Tibial nerve (tissue), 4 donors: ENCODE results near the gene ELOB.

Source experiments
- CTCF ChIP-seq, 5 experiments: fragments of 200-600 bp in 3 of 5; fragments of 450-650 bp in 2 of 5; sonication (generic) in 3 of 5; IDR thresholded peaks; one replicate each; pipeline ENCODE4 v1.5.1; 2016 to 2019; ENCODE audit warnings: antibody characterized with exemption in 5 of 5, mild to moderate bottlenecking in 3 of 5, moderate library complexity in 2 of 5
- EP300 ChIP-seq, 2 donors: sonication (generic); formaldehyde crosslinking; IDR thresholded peaks; one replicate each; pipeline ENCODE4 v1.6.1; 2017; ENCODE audit warnings: antibody characterized with exemption in 2 of 2, mild to moderate bottlenecking in 1 of 2
- POLR2A ChIP-seq, 2 donors: fragments of 450-650 bp; IDR thresholded peaks; one replicate each; pipeline ENCODE4 v1.6.1; 2017; ENCODE audit warnings: antibody characterized with exemption in 2 of 2, mild to moderate bottlenecking in 2 of 2, moderate library complexity in 2 of 2

- no peak for TF ChIP-seq POLR2A (IDR thresholded peaks at IDR 0.05)
- no peak for TF ChIP-seq CTCF (IDR thresholded peaks at IDR 0.05)
- no peak for TF ChIP-seq EP300 (IDR thresholded peaks at IDR 0.05)
Observed at GRCh38 chr16:2820836-2821486, 43.9 kb upstream of the ELOB start.
